H1 (cell line): ENCODE results near the gene MRTFA. TPM values are rescaled to one million over a fixed set of nuclear protein-coding genes. Genes with fewer than 3 reads are reported as not detected.

Source experiments
- CTCF ChIA-PET: fragments of 300-600 bp; sonication (Branson Sonifier 250); formaldehyde crosslinking; loops from one replicate; lab custom pipeline; 2021; ENCODE audit not compliant: partially characterized antibody; lab: Charles Lee
- POLR2A ChIA-PET: fragments of 300-600 bp; sonication (Branson Sonifier 250); formaldehyde crosslinking; loops from one replicate; lab custom pipeline; 2021; ENCODE audit warnings: inconsistent platforms; ENCODE audit not compliant: partially characterized antibody; lab: Charles Lee
- DNase-seq, 2 experiments: peaks; one replicate each; pipeline versions ENCODE4 v3.0.0 to v3.0.0-alpha.2; 2010 to 2022; ENCODE audit warnings: low spot score in 2 of 2, low read depth in 1 of 2, mixed read lengths in 1 of 2
- FAIRE-seq: peaks from 2 replicates; lab custom pipeline; 2011; peaks lifted over from hg19 to GRCh38; lab: Jason Lieb, UNC
- H2AFZ ChIP-seq: 2 replicates; pipeline ENCODE4 v1.8.1; 2012; ENCODE audit warnings: low read length, inconsistent platforms
- H2AK5ac ChIP-seq: 2 replicates; pipeline ENCODE4 v1.6.1; 2013; ENCODE audit warnings: low read depth, low read length
- H2BK120ac ChIP-seq: replicated peaks from 2 replicates; pipeline ENCODE3; 2013; ENCODE audit warnings: low read depth, low read length, inconsistent platforms
- H2BK12ac ChIP-seq: 2 replicates; pipeline ENCODE4 v1.6.1; 2013; ENCODE audit warnings: low read depth, low read length
- H2BK15ac ChIP-seq: 2 replicates; pipeline ENCODE4 v1.6.1; 2013; ENCODE audit warnings: low read length
- H2BK20ac ChIP-seq: 2 replicates; pipeline ENCODE4 v1.6.1; 2013; ENCODE audit warnings: low read length
- H2BK5ac ChIP-seq: 2 replicates; pipeline ENCODE4 v1.6.1; 2013; ENCODE audit warnings: low read depth, low read length
- H3K14ac ChIP-seq: 2 replicates; pipeline ENCODE4 v1.6.1; 2013; ENCODE audit warnings: inconsistent platforms; ENCODE audit not compliant: insufficient read length
- H3K18ac ChIP-seq: 2 replicates; pipeline ENCODE4 v1.6.1; 2013; ENCODE audit warnings: low read length; ENCODE audit errors: extremely low read depth
- H3K23ac ChIP-seq: 2 replicates; pipeline ENCODE4 v1.6.1; 2013; ENCODE audit warnings: inconsistent platforms; ENCODE audit not compliant: insufficient read length
- H3K23me2 ChIP-seq: 2 replicates; pipeline ENCODE4 v1.6.1; 2013; ENCODE audit warnings: low read depth, low read length
- H3K27ac ChIP-seq: 2 replicates; pipeline ENCODE4 v1.6.1; 2011; ENCODE audit warnings: low read depth, low read length, inconsistent platforms
- H3K27me3 ChIP-seq, 4 experiments: replicated peaks in 1 of 4; 1 replicate in 1 of 4; 2 replicates in 3 of 4; pipeline versions ENCODE4 v1.6.1 to v1.8.1; 2011 to 2013; ENCODE audit warnings: low read length in 3 of 4, mild to moderate bottlenecking in 3 of 4, inconsistent platforms in 2 of 4, mixed read lengths in 2 of 4, moderate library complexity in 1 of 4; ENCODE audit not compliant: control insufficient read depth in 3 of 4, insufficient read depth in 3 of 4; ENCODE audit errors: extremely low read depth in 1 of 4
- H3K36me3 ChIP-seq, 4 experiments: 2 replicates each; pipeline versions ENCODE4 v1.6.1 to v1.8.1; 2011 to 2013; ENCODE audit warnings: mild to moderate bottlenecking in 4 of 4, low read length in 3 of 4, moderate library complexity in 2 of 4, control low read depth in 1 of 4, inconsistent platforms in 1 of 4; ENCODE audit not compliant: insufficient read depth in 4 of 4, control insufficient read depth in 2 of 4
- H3K4ac ChIP-seq: replicated peaks from 2 replicates; pipeline ENCODE3; 2013; ENCODE audit warnings: low read length, low read depth, mixed read lengths, inconsistent platforms; ENCODE audit not compliant: insufficient read length
- H3K4me1 ChIP-seq, 4 experiments: replicated peaks in 1 of 4; 1 replicate in 1 of 4; 2 replicates in 3 of 4; pipeline versions ENCODE4 v1.6.1 to v1.8.1; 2011 to 2013; ENCODE audit warnings: low read length in 3 of 4, inconsistent platforms in 2 of 4, mixed read lengths in 1 of 4; ENCODE audit not compliant: insufficient read depth in 4 of 4, control insufficient read depth in 3 of 4
- H3K4me2 ChIP-seq, 2 experiments: 2 replicates each; pipeline versions ENCODE4 v1.6.1 to v1.8.1; 2011 to 2013; ENCODE audit warnings: low read depth in 2 of 2, low read length in 2 of 2, control low read depth in 1 of 2, inconsistent platforms in 1 of 2, mild to moderate bottlenecking in 1 of 2; ENCODE audit not compliant: insufficient read depth in 1 of 2
- H3K4me3 ChIP-seq, 4 experiments: fragments of 200-600, 300-600 bp in 1 of 4; sonication (generic), shearing (Covaris generic), sonication (Bioruptor Twin) in 1 of 4; 2 replicates each; pipeline versions ENCODE4 v1.5.1 to v1.8.1; 2011 to 2016; ENCODE audit warnings: low read length in 4 of 4, low read depth in 3 of 4, control low read depth in 2 of 4, inconsistent platforms in 2 of 4, mild to moderate bottlenecking in 2 of 4, mixed read lengths in 1 of 4, moderate library complexity in 1 of 4; ENCODE audit not compliant: insufficient read depth in 2 of 4; ENCODE audit errors: extremely low read depth in 1 of 4
- H3K56ac ChIP-seq: replicated peaks from 2 replicates; pipeline ENCODE3; 2013; ENCODE audit warnings: low read depth, mild to moderate bottlenecking, mixed read lengths, low read length, inconsistent platforms; ENCODE audit not compliant: insufficient read length
- H3K79me1 ChIP-seq: 2 replicates; pipeline ENCODE4 v1.6.1; 2013; ENCODE audit warnings: low read depth, low read length, control low read depth
- H3K79me2 ChIP-seq, 2 experiments: 2 replicates each; pipeline versions ENCODE4 v1.6.1 to v1.8.1; 2012 to 2013; ENCODE audit warnings: low read length in 2 of 2, mild to moderate bottlenecking in 2 of 2, inconsistent platforms in 1 of 2; ENCODE audit not compliant: insufficient read depth in 2 of 2, control insufficient read depth in 1 of 2
- H3K9ac ChIP-seq, 4 experiments: replicated peaks in 1 of 4; 1 replicate in 1 of 4; 2 replicates in 3 of 4; pipeline versions ENCODE4 v1.6.1 to v1.8.1; 2011 to 2013; ENCODE audit warnings: low read depth in 3 of 4, low read length in 3 of 4, control low read depth in 2 of 4, mild to moderate bottlenecking in 2 of 4, moderate library complexity in 2 of 4, inconsistent platforms in 1 of 4; ENCODE audit errors: extremely low read depth in 1 of 4
- H3K9me3 ChIP-seq, 2 experiments: 2 replicates each; pipeline versions ENCODE4 v1.6.1 to v1.8.1; 2012 to 2013; ENCODE audit warnings: mild to moderate bottlenecking in 2 of 2, moderate library complexity in 2 of 2, control low read depth in 1 of 2, inconsistent platforms in 1 of 2, low read depth in 1 of 2, low read length in 1 of 2, mixed read lengths in 1 of 2; ENCODE audit not compliant: insufficient read depth in 2 of 2
- H4K20me1 ChIP-seq, 2 experiments: replicated peaks in 1 of 2; 2 replicates each; pipeline versions ENCODE3 to v1.8.1; 2011 to 2013; ENCODE audit warnings: inconsistent platforms in 2 of 2, low read length in 2 of 2, mild to moderate bottlenecking in 1 of 2; ENCODE audit not compliant: insufficient read depth in 2 of 2, control insufficient read depth in 1 of 2
- H4K5ac ChIP-seq: 2 replicates; pipeline ENCODE4 v1.6.1; 2013; ENCODE audit warnings: low read length, low read depth, mixed read lengths, inconsistent platforms; ENCODE audit not compliant: insufficient read length
- H4K8ac ChIP-seq: 2 replicates; pipeline ENCODE4 v1.8.0; 2013; ENCODE audit warnings: mild to moderate bottlenecking, moderate library complexity, low read length, inconsistent platforms; ENCODE audit not compliant: insufficient read depth; ENCODE audit errors: extremely low read depth
- H4K91ac ChIP-seq: replicated peaks from 2 replicates; pipeline ENCODE3; 2013; ENCODE audit warnings: low read length, mixed read lengths, inconsistent platforms; ENCODE audit not compliant: insufficient read length
- MAFK ChIP-seq: IDR thresholded peaks from 2 replicates; pipeline ENCODE4 v1.6.1; 2012; ENCODE audit warnings: low read depth, mild to moderate bottlenecking, improper control_type of control experiment, low read length
- RXRA ChIP-seq: IDR thresholded peaks from 2 replicates; pipeline ENCODE4 v1.6.1; 2011; ENCODE audit warnings: low read depth, mild to moderate bottlenecking, low read length, moderate library complexity; ENCODE audit not compliant: insufficient read depth
- ZNF274 ChIP-seq: IDR thresholded peaks from 2 replicates; pipeline ENCODE4 v1.7.0; 2012; ENCODE audit warnings: low read length, borderline replicate concordance; ENCODE audit errors: extremely low read depth
- WGBS, 2 experiments: shearing (Covaris generic) in 1 of 2; methylation state at CpG; one replicate each; pipeline versions ENCODE4 v1.1.6 to v1.1.7; 2013 to 2015; ENCODE audit warnings: low lambda C conversion rate in 2 of 2, mixed read lengths in 2 of 2, inconsistent platforms in 1 of 2, low coverage in 1 of 2, missing lambda C conversion rate in 1 of 2; ENCODE audit not compliant: insufficient replicate concordance in 2 of 2, insufficient coverage in 1 of 2, insufficient read length in 1 of 2; ENCODE audit errors: extremely low coverage in 1 of 2, missing lambda C conversion rate in 1 of 2; 5-methylcytosine and 5-hydroxymethylcytosine counted together
- polyA plus RNA-seq, 7 experiments: library from polyadenylated mRNA; depleted of rRNA in 3 of 7; stranded (reverse) in 5 of 7; unstranded in 2 of 7; fragments of >200 nt in 5 of 7; fragments of 200-250 nt in 2 of 7; gene quantifications; 1 replicate in 5 of 7; 2 replicates in 1 of 7; 4 replicates in 1 of 7; pipeline versions ENCODE4 v1.2.1 to v1.2.3, GENCODE V29; 2011 to 2013; ENCODE audit warnings: missing spikeins in 2 of 7, mixed read lengths in 2 of 7
- total RNA-seq: library from RNA; stranded (reverse); fragmentation: NEBNext Ultra II Directional; extraction: Animal tissue kit (Norgen Biotek cat#: 25700); gene quantifications from 2 replicates; pipeline ENCODE4 v1.2.1, GENCODE V29; 2021

Gene MRTFA
- total and polyA plus RNA-seq, 2 of the 8 experiments (the other 6 are each of a cell fraction or from before 2014, with no cell fraction given) = 5.4 to 37.9 TPM

DNA sequence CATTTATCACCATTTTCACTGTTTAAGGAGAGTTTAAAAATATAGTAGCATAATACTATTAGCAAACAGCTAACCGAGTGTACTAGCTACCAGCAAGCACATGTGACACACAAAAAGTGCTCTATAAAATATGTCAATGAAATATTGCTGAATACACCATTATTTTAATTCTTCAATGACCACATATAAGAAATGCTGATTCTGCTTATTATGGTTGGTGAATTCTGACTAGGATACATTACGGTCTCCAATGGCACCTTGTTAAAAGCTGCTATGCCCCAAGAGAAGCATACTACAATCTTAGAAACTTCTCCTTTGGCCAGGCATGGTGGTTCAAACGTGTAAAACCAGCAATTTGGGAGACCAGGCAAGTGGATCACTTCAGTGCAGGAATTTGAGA lies 129.8 kb downstream of the MRTFA start:
- peaks cover 0 to 5% (median 1%) of the 10 kb centered on the region in 4 experiments; a peak in 3 of 7 replicates for H3K4me1 ChIP-seq
- H3K23ac ChIP-seq = no peak overlapping the region
- TF ChIP-seq RXRA (no peak), ZNF274 (no peak), MAFK (0 out of 2 replicates have a peak, but pooled peaks have one; percentile 11)
- TF ChIP-seq, all 59 proteins: peak for 1
- H2AFZ ChIP-seq = no peak overlapping the region
- no peaks in the 10 kb centered on the region for H4K20me1 ChIP-seq
- no peaks in the 10 kb centered on the region for H3K27me3 ChIP-seq
- H4K5ac ChIP-seq = no peak overlapping the region
- ChIA-PET CTCF (interaction anchor here (0.6 to 6.4 kb wide), 4 partner anchors 19 to 1107 kb away, joined by 3 to 31 read pairs (median 4); partner anchors contain the start of gene TAB1), POLR2A (interaction anchor here (1.0 kb wide), 1 partner anchor 9 kb away, joined by 3 read pairs; no protein-coding TSS in a partner anchor)
- no peak overlapping the region for H3K18ac ChIP-seq
- no peak overlapping the region for H3K4me3 ChIP-seq
- no peak overlapping the region for H2AK5ac ChIP-seq
- WGBS, 2 experiments = 97% methylated on average over 3 of the region's 3 CpGs; no CpG with 5 or more reads in 1 of the 2 experiments
- peaks cover 0 to 9% (median 0%) of the 10 kb centered on the region in 4 experiments; a peak in 1 of 8 replicates for H3K36me3 ChIP-seq
- H2BK20ac ChIP-seq = no peak overlapping the region
- H3K9me3 ChIP-seq = peaks cover 8 to 12% of the 10 kb centered on the region in 2 experiments; a peak in 2 of 4 replicates
- H2BK120ac ChIP-seq = no peak overlapping the region
- no peak for DNase-seq
- FAIRE-seq = no peak
- no peaks in the 10 kb centered on the region for H3K79me1 ChIP-seq
- no peak overlapping the region for H3K56ac ChIP-seq
- no peaks in the 10 kb centered on the region for H3K23me2 ChIP-seq
- no peaks in the 10 kb centered on the region; a peak in 1 of 4 replicates for H3K79me2 ChIP-seq
- no peak overlapping the region for H2BK5ac ChIP-seq
- no peak overlapping the region for H4K8ac ChIP-seq
- H4K91ac ChIP-seq = no peak overlapping the region
- H3K9ac ChIP-seq = no peak overlapping the region
- no peak overlapping the region for H3K14ac ChIP-seq
- H2BK12ac ChIP-seq = no peak overlapping the region
- H2BK15ac ChIP-seq = no peak overlapping the region
- H3K4ac ChIP-seq = no peak overlapping the region
- H3K27ac ChIP-seq = no peak overlapping the region
- no peak overlapping the region for H3K4me2 ChIP-seq
